ENCODE data around the gene TENT4B. TPM values are rescaled to one million over a fixed set of nuclear protein-coding genes. Genes with fewer than 3 reads are reported as not detected.

TENT4B gene
- polyA plus RNA-seq, 2 of the 4 experiments (the other 2 are of a cell fraction): 12.2 to 19.4 TPM

- TF ChIP-seq PHF8 (IDR thresholded peaks at IDR 0.05; ENCODE audit: borderline replicate concordance, low read depth) (no peak), NPAS2 (CRISPR knock-in tag; IDR thresholded peaks at IDR 0.05; ENCODE audit: borderline replicate concordance) (no peak), RFX5 (IDR thresholded peaks at IDR 0.05) (no peak), HOXA7 (CRISPR knock-in tag; IDR thresholded peaks at IDR 0.05) (no peak), MAZ (IDR thresholded peaks at IDR 0.05; ENCODE audit: borderline replicate concordance, low read depth, low read length) (no peak), JUNB (IDR thresholded peaks at IDR 0.05) (no peak), EHF (CRISPR knock-in tag; IDR thresholded peaks at IDR 0.05) (no peak), E2F6 (IDR thresholded peaks at IDR 0.05; ENCODE audit: borderline replicate concordance, low read depth) (no peak), RNF2 (IDR thresholded peaks at IDR 0.05; ENCODE audit: borderline replicate concordance, low read depth) (no peak), RAD21 (conservative IDR thresholded peaks at IDR 0.05 in 1 of 2, IDR thresholded peaks at IDR 0.05 in 1 of 2) (no peak), ZFP36 (IDR thresholded peaks at IDR 0.05; ENCODE audit: borderline replicate concordance, partially characterized antibody) (no peak), CTCF (IDR thresholded peaks at IDR 0.05) (no peak), ZSCAN20 (CRISPR knock-in tag; IDR thresholded peaks at IDR 0.05) (no peak)
- no peak for DNase-seq (ENCODE audit: low read depth in 1 of 2, low spot score in 1 of 2)
- no peak for FAIRE-seq
- ATAC-seq: no peak
- 52% methylated on average over 2 of the region's 2 CpGs for WGBS (ENCODE audit: missing lambda C conversion rate)
- Histone ChIP-seq H3K4me2 (no peak overlapping the region), H3K4me1 (no peaks in the 10 kb centered on the region), H3K27ac (no peak overlapping the region), H3K9me3 (no peaks in the 10 kb centered on the region), H3K4me3 (no peak overlapping the region)
- ChIA-PET POLR2A (no interaction called here), CTCF (no interaction called here)
Observed at GRCh38 chr16:50144211-50144610, 8.9 kb upstream of the TENT4B start.

- ChIA-PET CTCF (interaction anchor here (1.4 kb wide), 1 partner anchor 64 kb away, joined by 4 read pairs; no protein-coding TSS in a partner anchor), POLR2A (no interaction called here)
- ATAC-seq (no peak), DNase-seq (ENCODE audit: low read depth in 1 of 2, low spot score in 1 of 2) (no peak), FAIRE-seq (no peak)
- 91% methylated on average over 9 of the region's 9 CpGs for WGBS (ENCODE audit: missing lambda C conversion rate)
- Histone ChIP-seq H3K4me2 (no peak overlapping the region), H3K9me3 (no peaks in the 10 kb centered on the region), H3K4me1 (0 out of 3 replicates have a peak, but pooled peaks cover 1% of the 10 kb centered on the region), H3K27ac (no peak overlapping the region), H3K4me3 (no peak overlapping the region)
- no peak for TF ChIP-seq BCL3 (IDR thresholded peaks at IDR 0.05)
- no peak for TF ChIP-seq CTCF (IDR thresholded peaks at IDR 0.05)
- TF ChIP-seq TFCP2L1 (CRISPR knock-in tag; IDR thresholded peaks at IDR 0.05): no peak
- no peak for TF ChIP-seq REST (IDR thresholded peaks at IDR 0.05)
- no peak for TF ChIP-seq POLR2A (IDR thresholded peaks at IDR 0.05; ENCODE audit: low read length)
- no peak for TF ChIP-seq ZSCAN20 (CRISPR knock-in tag; IDR thresholded peaks at IDR 0.05)
- TF ChIP-seq NFE2L2 (conservative IDR thresholded peaks at IDR 0.05; ENCODE audit: low read length): no peak
- no peak for TF ChIP-seq HOXB13 (CRISPR knock-in tag; IDR thresholded peaks at IDR 0.05; ENCODE audit: low read depth)
- TF ChIP-seq E2F6 (IDR thresholded peaks at IDR 0.05; ENCODE audit: borderline replicate concordance, low read depth): no peak
Observed at GRCh38 chr16:50146479-50147435, 6.3 kb upstream of the TENT4B start.

Data from A549 (cell line).